Mononuclear cell (primary cell): ENCODE measurements around the gene AAK1. TPM values are rescaled to one million over a fixed set of nuclear protein-coding genes. Genes with fewer than 3 reads are reported as not detected.
"Not testable (repeated sequence)": the region's sequence is repeated elsewhere in the genome, so short reads cannot be mapped to it uniquely, and the experiment has no call there.

Source experiments
- H3K27me3 ChIP-seq: 2 replicates; pipeline ENCODE4 v1.6.0; 2011; ENCODE audit warnings: low read length, control low read depth; ENCODE audit not compliant: insufficient read depth
- H3K4me1 ChIP-seq: 2 replicates; pipeline ENCODE4 v1.5.1; 2011; ENCODE audit warnings: mild to moderate bottlenecking, low read length, control low read depth; ENCODE audit not compliant: insufficient read depth
- H3K4me3 ChIP-seq: 2 replicates; pipeline ENCODE4 v1.5.1; 2011; ENCODE audit warnings: mild to moderate bottlenecking, low read length, moderate library complexity
- H3K9me3 ChIP-seq: 2 replicates; pipeline ENCODE4 v1.5.1; 2011; ENCODE audit warnings: low read depth, mild to moderate bottlenecking, control low read depth, low read length
- total RNA-seq: library from RNA; depleted of rRNA; stranded (reverse); fragments of >200 nt; gene quantifications from one replicate; pipeline ENCODE4 v1.2.3, GENCODE V29; 2012

The AAK1 gene
- total RNA-seq, 1 donor: 118 TPM

DNA sequence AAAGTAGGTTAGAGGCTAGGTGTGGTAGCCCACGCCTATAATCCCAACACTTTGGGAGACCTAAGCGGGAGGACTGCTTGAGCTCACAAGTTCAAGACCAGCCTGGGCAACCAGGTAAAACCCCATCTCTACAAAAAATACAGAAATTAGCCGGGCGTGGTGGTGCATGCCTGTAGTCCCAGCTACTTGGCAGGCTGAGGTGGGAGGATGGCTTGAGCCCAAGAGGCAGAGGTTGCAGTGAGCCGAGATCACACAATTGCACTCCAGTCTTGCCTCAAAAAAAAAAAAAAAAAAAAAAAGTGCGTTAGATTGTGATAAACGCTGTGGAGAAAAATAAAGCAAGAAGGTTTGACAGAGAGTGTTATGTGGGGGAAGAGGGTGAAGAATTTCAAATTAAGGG is 36.8 kb downstream of the AAK1 start:
- H3K9me3 ChIP-seq, H3K27me3 ChIP-seq, H3K4me3 ChIP-seq: not testable (repeated sequence)
- peaks cover 27% of the 10 kb centered on the region for H3K4me1 ChIP-seq

DNA sequence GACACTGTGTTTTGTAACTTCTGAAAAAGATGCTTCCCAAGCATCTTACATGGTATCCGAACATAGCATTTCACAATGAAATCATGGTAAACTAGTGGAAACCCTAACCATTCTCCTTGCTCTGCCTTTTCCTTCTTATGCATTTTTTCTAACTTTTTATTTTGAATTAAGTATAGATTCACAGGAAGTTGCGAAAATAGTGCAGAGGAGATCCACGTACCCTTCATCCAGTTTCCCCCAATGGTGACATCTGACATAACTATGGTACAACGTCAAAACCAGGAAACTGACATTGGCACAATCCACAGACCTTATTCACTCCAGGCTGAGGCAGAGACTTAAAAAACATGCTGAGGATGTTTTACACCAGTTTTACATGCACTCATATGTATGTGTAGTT is 38.3 kb downstream of the AAK1 start:
- Histone ChIP-seq H3K9me3 (no peaks in the 10 kb centered on the region), H3K4me1 (peaks cover 38% of the 10 kb centered on the region), H3K27me3 (no peaks in the 10 kb centered on the region), H3K4me3 (no peak overlapping the region)

DNA sequence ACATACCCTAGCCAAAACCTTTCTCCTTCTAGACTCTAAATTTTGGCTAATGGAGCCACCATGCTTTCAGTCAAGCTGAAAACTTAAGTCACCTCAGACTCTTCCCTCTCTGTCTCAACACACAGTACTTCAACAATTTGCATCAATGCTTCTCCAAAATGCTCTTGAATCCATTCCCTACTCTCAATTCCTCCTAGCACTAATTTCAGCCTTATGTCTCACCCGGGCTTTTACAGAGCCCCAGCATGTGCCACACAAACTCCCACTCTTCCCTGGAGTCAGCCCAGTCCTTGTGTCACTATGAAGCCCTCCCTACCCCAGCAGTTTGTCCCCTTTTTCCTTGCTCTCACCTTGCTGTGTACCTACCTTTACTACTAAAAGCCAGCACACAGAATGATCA is 38.7 kb downstream of the AAK1 start:
- no peaks in the 10 kb centered on the region for H3K9me3 ChIP-seq
- peaks cover 38% of the 10 kb centered on the region for H3K4me1 ChIP-seq
- H3K4me3 ChIP-seq: no peak overlapping the region
- H3K27me3 ChIP-seq: no peaks in the 10 kb centered on the region

DNA sequence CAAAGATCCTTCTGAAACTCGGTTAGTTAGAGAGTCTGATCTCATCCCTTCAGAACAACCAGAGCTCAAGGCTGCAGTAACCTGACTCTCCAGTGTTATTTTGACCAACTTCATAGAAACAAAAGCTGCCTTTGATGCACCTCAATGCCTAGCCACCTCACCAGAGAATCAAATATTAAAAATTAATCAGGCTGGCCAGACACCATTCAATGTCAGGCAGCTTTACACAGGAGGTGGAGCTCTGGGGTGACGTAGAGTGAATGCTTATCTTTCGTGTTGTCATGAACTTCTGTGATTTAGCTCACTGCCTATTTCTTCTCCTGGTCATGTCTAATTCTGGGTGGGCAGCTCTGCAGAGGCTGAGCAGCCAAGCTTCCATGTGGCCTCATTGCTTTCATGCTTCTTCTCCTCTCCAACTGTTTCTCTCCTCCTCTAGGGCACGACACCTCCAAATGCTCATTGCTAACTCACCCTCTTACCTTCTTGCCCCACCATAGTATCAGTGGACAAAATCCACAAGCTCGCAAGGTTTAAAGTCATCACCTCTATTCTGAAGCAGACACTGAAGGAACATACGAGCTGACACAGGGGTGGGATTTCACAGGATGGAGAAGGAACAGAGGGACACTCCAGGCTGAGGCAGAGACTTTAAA is 39.4 kb downstream of the AAK1 start:
- Histone ChIP-seq H3K4me3 (no peak overlapping the region), H3K9me3 (no peaks in the 10 kb centered on the region), H3K27me3 (no peaks in the 10 kb centered on the region), H3K4me1 (peaks cover 38% of the 10 kb centered on the region)

DNA sequence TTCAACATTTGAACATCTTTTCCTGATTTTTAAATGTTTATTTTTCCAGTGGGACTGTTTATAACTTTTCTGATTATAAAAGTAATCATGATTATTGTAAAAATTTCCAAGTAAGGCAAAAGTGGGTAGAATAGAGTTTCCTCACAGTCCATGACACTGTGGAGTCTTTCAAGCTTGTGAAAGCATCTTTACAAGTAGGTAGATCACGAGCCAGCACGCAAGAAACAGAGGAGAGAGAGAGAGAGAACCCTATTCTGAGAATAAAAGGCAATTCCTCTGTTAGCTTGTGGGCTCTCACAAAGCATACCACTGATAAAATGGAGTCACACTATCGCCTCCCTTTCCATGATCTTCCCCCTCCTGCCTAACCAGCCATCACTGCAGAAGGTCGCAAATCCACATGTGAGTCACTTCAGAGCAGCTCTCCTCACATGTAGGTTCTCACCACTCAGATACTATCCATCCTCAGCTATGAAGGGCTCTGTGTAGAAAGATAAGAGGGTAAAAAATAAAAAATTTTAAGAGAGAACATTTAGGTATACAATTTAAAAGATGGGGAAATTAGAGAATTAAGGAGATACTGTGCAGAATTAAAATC is 40.3 kb downstream of the AAK1 start:
- Histone ChIP-seq H3K9me3 (no peaks in the 10 kb centered on the region), H3K4me1 (peaks cover 38% of the 10 kb centered on the region), H3K4me3 (no peak overlapping the region), H3K27me3 (no peaks in the 10 kb centered on the region)

DNA sequence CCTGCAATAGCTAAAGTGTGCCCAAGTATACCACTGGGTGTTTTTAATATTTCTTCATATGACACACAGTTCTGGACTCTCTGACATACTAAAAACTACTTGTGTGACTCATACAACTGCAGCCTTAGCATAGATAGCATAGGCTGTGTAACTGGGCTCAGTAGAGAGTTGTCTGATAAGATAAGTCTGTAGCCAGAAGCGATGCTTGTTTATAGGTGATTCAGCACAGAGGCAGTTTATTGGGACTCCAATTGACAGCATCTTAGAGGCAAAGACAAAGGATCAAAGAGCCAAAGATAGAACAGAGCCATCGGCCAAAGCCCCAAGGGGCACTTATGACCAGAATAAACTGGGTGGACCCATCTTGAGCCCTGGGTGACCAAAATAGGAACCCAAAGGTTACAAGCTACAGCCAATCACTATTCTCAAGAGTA is 42.3 kb downstream of the AAK1 start:
- Histone ChIP-seq H3K4me1 (peaks cover 47% of the 10 kb centered on the region), H3K9me3 (no peaks in the 10 kb centered on the region), H3K4me3 (no peak overlapping the region), H3K27me3 (no peaks in the 10 kb centered on the region)

DNA sequence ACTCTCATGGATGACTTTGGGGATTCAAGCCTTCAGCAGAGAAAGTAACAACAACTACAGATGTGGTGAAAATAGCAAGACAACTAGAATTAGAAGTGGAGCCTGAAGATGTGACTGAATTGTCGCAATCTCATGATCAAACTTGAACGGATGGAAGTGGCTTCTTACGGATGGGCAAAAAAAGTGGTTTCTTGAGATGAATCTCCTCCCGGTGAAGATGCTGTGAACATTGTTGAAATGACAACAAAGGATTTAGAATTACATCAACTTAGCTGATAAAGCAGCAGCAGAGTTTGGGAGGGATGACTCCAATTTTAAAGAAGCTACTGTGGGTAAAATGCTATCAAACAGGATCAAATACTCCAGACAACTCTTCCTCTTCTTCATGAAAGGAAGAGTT is 43.1 kb downstream of the AAK1 start:
- H3K9me3 ChIP-seq: no peaks in the 10 kb centered on the region
- H3K4me3 ChIP-seq: no peak overlapping the region
- H3K4me1 ChIP-seq: peaks cover 39% of the 10 kb centered on the region
- no peaks in the 10 kb centered on the region for H3K27me3 ChIP-seq

GRCh38 chr2:69597843-69598610 is 45.5 kb downstream of the AAK1 start:
- no peaks in the 10 kb centered on the region for H3K9me3 ChIP-seq
- no peaks in the 10 kb centered on the region for H3K27me3 ChIP-seq
- H3K4me1 ChIP-seq: peaks cover 26% of the 10 kb centered on the region
- no peak overlapping the region for H3K4me3 ChIP-seq

GRCh38 chr2:69597105-69597504 is 46.4 kb downstream of the AAK1 start:
- H3K27me3 ChIP-seq: no peaks in the 10 kb centered on the region
- peaks cover 28% of the 10 kb centered on the region for H3K4me1 ChIP-seq
- H3K9me3 ChIP-seq: no peaks in the 10 kb centered on the region
- H3K4me3 ChIP-seq: no peak overlapping the region

GRCh38 chr2:69594341-69594740 is 49.2 kb downstream of the AAK1 start:
- no peaks in the 10 kb centered on the region for H3K27me3 ChIP-seq
- H3K4me1 ChIP-seq: peaks cover 35% of the 10 kb centered on the region
- H3K9me3 ChIP-seq: no peaks in the 10 kb centered on the region
- H3K4me3 ChIP-seq: no peak overlapping the region

DNA sequence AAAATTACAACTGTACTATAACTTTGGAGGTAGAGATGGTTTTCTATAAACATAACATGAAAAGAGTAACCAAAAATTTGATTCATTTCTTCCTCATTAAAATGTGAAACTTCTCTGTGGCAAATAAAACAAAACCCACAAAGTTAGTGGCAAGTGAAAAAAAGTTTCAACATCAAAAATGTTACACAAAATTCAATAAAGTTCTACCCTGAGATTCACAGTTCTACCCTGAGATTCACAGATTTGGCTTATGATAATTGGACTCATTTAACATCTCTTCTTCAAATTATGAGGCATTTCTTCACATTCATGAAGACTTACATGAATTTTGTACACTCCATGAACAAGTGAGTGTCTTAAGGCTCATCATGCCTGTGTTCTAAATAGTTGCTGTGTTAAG is 51.0 kb downstream of the AAK1 start:
- Histone ChIP-seq H3K4me3 (no peak overlapping the region), H3K27me3 (no peaks in the 10 kb centered on the region), H3K4me1 (peaks cover 37% of the 10 kb centered on the region), H3K9me3 (no peaks in the 10 kb centered on the region)

DNA sequence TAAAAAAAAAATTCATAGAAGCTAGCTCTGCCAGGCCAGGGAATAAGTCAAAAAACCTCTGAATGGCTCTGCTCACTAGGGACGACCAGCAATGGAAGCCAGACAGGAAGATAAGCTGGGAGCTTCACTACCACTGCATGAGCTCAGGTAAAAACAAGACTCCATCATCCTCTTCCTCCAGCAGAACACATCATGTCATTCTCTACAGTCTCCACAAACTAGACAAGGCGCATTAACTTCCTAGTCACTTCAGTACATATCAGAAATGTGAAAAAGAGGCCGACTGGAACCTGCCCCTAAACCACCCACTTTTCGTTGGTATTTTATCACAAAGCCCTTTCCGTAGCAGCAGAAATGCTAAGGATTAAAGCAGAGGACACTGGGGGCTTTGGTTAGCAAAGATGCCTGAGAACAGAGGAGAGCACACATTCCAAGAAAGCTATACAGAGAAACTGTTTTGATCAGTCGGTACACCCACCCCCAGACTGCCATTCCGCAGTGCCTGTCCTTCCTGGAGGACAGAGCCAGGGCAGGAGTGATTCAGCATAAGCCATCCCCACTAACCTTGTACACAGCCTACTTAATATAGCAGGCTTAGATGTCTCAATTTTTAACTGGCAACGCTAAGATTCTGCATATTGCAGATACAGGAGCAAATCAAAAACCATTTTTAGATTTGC is 53.4 kb downstream of the AAK1 start:
- H3K4me1 ChIP-seq: peaks cover 38% of the 10 kb centered on the region
- no peaks in the 10 kb centered on the region for H3K27me3 ChIP-seq
- H3K9me3 ChIP-seq: no peaks in the 10 kb centered on the region
- H3K4me3 ChIP-seq: no peak overlapping the region

DNA sequence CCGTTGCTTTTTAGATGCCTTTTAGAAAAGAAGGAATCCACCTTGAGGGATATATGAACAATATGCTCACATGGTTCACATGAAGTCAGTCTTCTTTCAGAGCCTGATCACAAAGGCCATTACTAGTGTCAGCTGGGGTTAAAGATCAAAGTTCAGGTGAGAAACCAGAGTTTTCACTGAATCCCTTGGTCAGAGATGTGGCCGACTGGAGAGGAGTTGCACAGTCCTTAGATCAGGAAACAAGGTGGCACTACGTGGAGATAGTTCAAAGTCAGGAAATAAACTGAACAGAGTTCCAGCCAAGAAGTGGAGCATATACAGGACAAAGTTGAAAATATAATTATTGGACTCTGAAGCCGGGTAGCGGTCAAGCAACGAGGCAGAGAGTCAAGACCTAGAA is 54.6 kb downstream of the AAK1 start:
- no peaks in the 10 kb centered on the region for H3K9me3 ChIP-seq
- H3K4me3 ChIP-seq: no peak overlapping the region
- peaks cover 47% of the 10 kb centered on the region for H3K4me1 ChIP-seq
- no peaks in the 10 kb centered on the region for H3K27me3 ChIP-seq

DNA sequence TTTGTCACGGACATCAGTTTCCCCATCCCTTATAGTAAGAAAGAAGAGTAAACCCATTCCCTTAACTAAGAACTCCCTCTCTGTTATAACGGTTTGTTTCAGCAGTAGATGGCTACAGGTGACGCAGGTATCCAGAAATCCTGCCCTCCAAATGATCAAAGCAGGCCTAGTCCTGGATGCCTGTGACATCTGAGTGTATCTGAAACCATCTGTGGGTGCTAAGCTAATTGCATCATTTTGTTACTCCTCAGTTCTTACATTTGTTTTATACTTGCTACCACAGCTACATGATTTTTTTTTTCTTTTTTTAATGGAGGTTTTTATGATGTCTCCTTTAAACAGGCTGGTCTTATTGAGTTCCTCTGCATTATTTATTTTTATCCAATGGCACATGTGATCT is 55.1 kb downstream of the AAK1 start:
- no peaks in the 10 kb centered on the region for H3K9me3 ChIP-seq
- no peaks in the 10 kb centered on the region for H3K27me3 ChIP-seq
- no peak overlapping the region for H3K4me3 ChIP-seq
- H3K4me1 ChIP-seq: peaks cover 52% of the 10 kb centered on the region

GRCh38 chr2:69585855-69586555 is 57.5 kb downstream of the AAK1 start:
- H3K9me3 ChIP-seq: no peaks in the 10 kb centered on the region
- H3K27me3 ChIP-seq: no peaks in the 10 kb centered on the region
- peaks cover 68% of the 10 kb centered on the region for H3K4me1 ChIP-seq
- no peak overlapping the region for H3K4me3 ChIP-seq
